ENCODE results near the gene CBR1. TPM values are rescaled to one million over a fixed set of nuclear protein-coding genes. Genes with fewer than 3 reads are reported as not detected.

The CBR1 gene
- total and polyA plus RNA-seq, 2 of the 8 experiments (the other 6 are each of a cell fraction or from before 2014, with no cell fraction given): 1.8 to 207 TPM

DNA sequence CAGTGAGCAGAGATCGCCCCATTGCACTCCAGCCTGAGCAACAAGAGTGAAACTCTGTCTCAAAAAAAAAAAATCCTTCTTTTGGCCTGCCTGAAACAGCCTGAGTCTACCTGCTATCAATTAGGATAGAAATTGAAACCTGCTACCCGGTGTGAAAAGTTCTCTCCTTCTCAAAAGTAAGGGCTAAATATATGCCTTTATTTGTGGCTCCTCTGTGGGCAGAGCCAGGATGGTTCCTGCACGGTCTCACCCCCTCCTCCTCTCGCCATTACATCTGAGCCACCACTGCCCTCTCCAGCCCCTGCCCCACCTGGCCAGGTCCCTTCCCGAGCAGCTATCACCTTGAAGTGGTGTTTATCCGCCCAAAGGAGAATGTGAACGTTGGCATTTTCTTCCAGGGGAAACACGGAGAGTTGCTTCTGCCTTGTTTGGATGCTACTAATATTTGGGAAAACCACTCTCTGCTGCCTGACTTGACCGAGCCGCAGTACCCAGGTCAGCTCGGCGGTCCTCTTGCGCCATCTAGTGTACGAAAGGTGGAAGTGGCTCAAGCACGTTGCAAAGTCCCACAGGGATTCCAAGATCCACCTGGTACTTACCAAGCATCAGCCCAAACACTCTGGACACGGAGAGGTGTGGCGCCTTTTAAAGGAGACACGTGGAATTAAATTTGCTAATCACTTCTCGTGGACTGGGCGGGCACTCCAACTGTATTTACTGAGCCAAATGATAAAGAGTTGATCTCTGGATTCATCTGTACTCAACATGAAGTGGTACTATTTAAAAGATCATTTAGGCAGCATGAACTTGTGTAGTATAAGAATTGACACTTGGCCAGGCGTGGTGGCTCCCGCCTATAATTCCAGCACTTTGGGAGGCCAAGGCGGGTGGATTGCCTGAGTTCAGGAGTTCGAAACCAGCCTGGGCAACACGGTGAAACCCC is 41.4 kb upstream of the CBR1 start:
- no peak overlapping the region for H2BK20ac ChIP-seq (ENCODE audit: low read length)
- no peak overlapping the region for H2BK5ac ChIP-seq (ENCODE audit: low read depth, low read length)
- no peaks in the 10 kb centered on the region for H3K23me2 ChIP-seq (ENCODE audit: low read depth, low read length)
- no peaks in the 10 kb centered on the region for H3K27me3 ChIP-seq (replicated peaks in 1 of 4; ENCODE audit: control insufficient read depth in 3 of 4, extremely low read depth in 1 of 4, insufficient read depth in 3 of 4, low read length in 3 of 4)
- H3K79me2 ChIP-seq (ENCODE audit: control insufficient read depth in 1 of 2, insufficient read depth in 2 of 2, low read length in 2 of 2): no peaks in the 10 kb centered on the region
- no peak overlapping the region for H2AK5ac ChIP-seq (ENCODE audit: low read depth, low read length)
- H3K9me3 ChIP-seq (ENCODE audit: insufficient read depth in 2 of 2, low read depth in 1 of 2, low read length in 1 of 2): no peaks in the 10 kb centered on the region
- H3K18ac ChIP-seq (ENCODE audit: extremely low read depth, low read length): no peak overlapping the region; the same call in 1 of the 2 replicates
- H3K23ac ChIP-seq (ENCODE audit: insufficient read length): no peak overlapping the region
- no peak overlapping the region for H3K4me3 ChIP-seq (ENCODE audit: extremely low read depth in 1 of 4, insufficient read depth in 2 of 4, low read depth in 3 of 4, low read length in 4 of 4)
- ChIA-PET POLR2A (ENCODE audit: partially characterized antibody) (interaction anchor here (0.7 to 1.5 kb wide), 2 partner anchors 129 to 155 kb away, joined by 3 read pairs; no protein-coding TSS in a partner anchor), CTCF (ENCODE audit: partially characterized antibody) (interaction anchor here (0.7 to 3.0 kb wide), 22 partner anchors 11 to 1305 kb away, joined by 3 to 16 read pairs (median 4); no protein-coding TSS in a partner anchor)
- peak overlapping the region; percentile 87 for H4K5ac ChIP-seq (ENCODE audit: insufficient read length, low read depth, low read length)
- DNase-seq (ENCODE audit: low read depth in 1 of 2, low spot score in 2 of 2) (peak; percentile 50 to 85), FAIRE-seq (peak; percentile 50)
- no peak overlapping the region for H3K9ac ChIP-seq (replicated peaks in 1 of 4; ENCODE audit: extremely low read depth in 1 of 4, low read depth in 3 of 4, low read length in 3 of 4)
- no peaks in the 10 kb centered on the region for H3K79me1 ChIP-seq (ENCODE audit: low read depth, low read length)
- no peak overlapping the region for H3K4ac ChIP-seq (replicated peaks; ENCODE audit: insufficient read length, low read depth, low read length)
- 33% methylated on average over 25 of the region's 25 CpGs; no CpG with 5 or more reads in 1 of the 2 experiments for WGBS, 2 experiments (ENCODE audit: extremely low coverage in 1 of 2, insufficient coverage in 1 of 2, insufficient read length in 1 of 2, insufficient replicate concordance in 2 of 2, low coverage in 1 of 2, low lambda C conversion rate in 2 of 2, missing lambda C conversion rate in 1 of 2)
- H3K36me3 ChIP-seq (ENCODE audit: control insufficient read depth in 2 of 4, insufficient read depth in 4 of 4, low read length in 3 of 4): no peaks in the 10 kb centered on the region; a peak in 1 of 8 replicates
- peak overlapping the region in 1 of 2 experiments; percentile 53; a peak in 3 of 4 replicates for H3K4me2 ChIP-seq (ENCODE audit: insufficient read depth in 1 of 2, low read depth in 2 of 2, low read length in 2 of 2)
- no peaks in the 10 kb centered on the region for H4K20me1 ChIP-seq (replicated peaks in 1 of 2; ENCODE audit: control insufficient read depth in 1 of 2, insufficient read depth in 2 of 2, low read length in 2 of 2)
- peak overlapping the region; percentile 97 for H2AFZ ChIP-seq (ENCODE audit: low read length)
- H2BK15ac ChIP-seq (ENCODE audit: low read length): no peak overlapping the region
- H3K14ac ChIP-seq (ENCODE audit: insufficient read length): no peak overlapping the region
- H4K8ac ChIP-seq (ENCODE audit: extremely low read depth, insufficient read depth, low read length): no peak overlapping the region
- no peak overlapping the region for H3K56ac ChIP-seq (replicated peaks; ENCODE audit: insufficient read length, low read depth, low read length)
- H3K4me1 ChIP-seq (replicated peaks in 1 of 4; ENCODE audit: control insufficient read depth in 3 of 4, insufficient read depth in 4 of 4, low read length in 3 of 4): peaks cover 0 to 7% (median under 1%) of the 10 kb centered on the region in 4 experiments; a peak in 3 of 7 replicates
- H2BK120ac ChIP-seq (replicated peaks; ENCODE audit: low read depth, low read length): no peak overlapping the region
- TF ChIP-seq EP300 (IDR thresholded peaks at IDR 0.05; ENCODE audit: borderline replicate concordance in 1 of 2, low read depth in 2 of 2, low read length in 2 of 2) (no peak), RAD21 (IDR thresholded peaks at IDR 0.05 in 1 of 2, conservative IDR thresholded peaks at IDR 0.05 in 1 of 2; ENCODE audit: low read depth in 2 of 2, low read length in 2 of 2) (peak; percentile 99 to 100), RFX5 (IDR thresholded peaks at IDR 0.05; ENCODE audit: borderline replicate concordance, low read depth, low read length) (no peak), MAX (IDR thresholded peaks at IDR 0.05) (peak; percentile 55; the same call in 1 of the 2 replicates), TAF7 (optimal IDR thresholded peaks at IDR 0.05; ENCODE audit: borderline replicate concordance, low read depth, low read length) (peak; percentile 47), TEAD4 (IDR thresholded peaks at IDR 0.05; ENCODE audit: low read depth, low read length) (peak; percentile 50; the same call in 1 of the 2 replicates)
- TF ChIP-seq, protein P1, sequence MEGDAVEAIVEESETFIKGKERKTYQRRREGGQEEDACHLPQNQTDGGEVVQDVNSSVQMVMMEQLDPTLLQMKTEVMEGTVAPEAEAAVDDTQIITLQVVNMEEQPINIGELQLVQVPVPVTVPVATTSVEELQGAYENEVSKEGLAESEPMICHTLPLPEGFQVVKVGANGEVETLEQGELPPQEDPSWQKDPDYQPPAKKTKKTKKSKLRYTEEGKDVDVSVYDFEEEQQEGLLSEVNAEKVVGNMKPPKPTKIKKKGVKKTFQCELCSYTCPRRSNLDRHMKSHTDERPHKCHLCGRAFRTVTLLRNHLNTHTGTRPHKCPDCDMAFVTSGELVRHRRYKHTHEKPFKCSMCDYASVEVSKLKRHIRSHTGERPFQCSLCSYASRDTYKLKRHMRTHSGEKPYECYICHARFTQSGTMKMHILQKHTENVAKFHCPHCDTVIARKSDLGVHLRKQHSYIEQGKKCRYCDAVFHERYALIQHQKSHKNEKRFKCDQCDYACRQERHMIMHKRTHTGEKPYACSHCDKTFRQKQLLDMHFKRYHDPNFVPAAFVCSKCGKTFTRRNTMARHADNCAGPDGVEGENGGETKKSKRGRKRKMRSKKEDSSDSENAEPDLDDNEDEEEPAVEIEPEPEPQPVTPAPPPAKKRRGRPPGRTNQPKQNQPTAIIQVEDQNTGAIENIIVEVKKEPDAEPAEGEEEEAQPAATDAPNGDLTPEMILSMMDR (IDR thresholded peaks at IDR 0.05; ENCODE audit: control extremely low read depth in 1 of 3, insufficient read depth in 1 of 3, low read depth in 1 of 3, low read length in 3 of 3): peak; percentile 93 to 96 (median 94)
- H3K27ac ChIP-seq (ENCODE audit: low read depth, low read length): no peak overlapping the region
- no peak overlapping the region for H2BK12ac ChIP-seq (ENCODE audit: low read depth, low read length)
- H4K91ac ChIP-seq (replicated peaks; ENCODE audit: insufficient read length, low read length): no peak overlapping the region

All from H1 (cell line).